Endothelial cell of umbilical vein (primary cell): ENCODE results near the gene CASP4.

ENCODE experiments used
- CTCF ChIP-seq, 2 donors: IDR thresholded peaks; 1 replicate in 1 of 2; 2 replicates in 1 of 2; pipeline ENCODE4 v1.5.1; 2011; ENCODE audit warnings: low read length in 2 of 2, mild to moderate bottlenecking in 2 of 2, moderate library complexity in 2 of 2, control low read depth in 1 of 2, inconsistent platforms in 1 of 2, low read depth in 1 of 2; ENCODE audit not compliant: insufficient read depth in 1 of 2; ENCODE audit errors: extremely low read depth in 1 of 2
- EZH2 ChIP-seq: IDR thresholded peaks from 2 replicates; pipeline ENCODE4 v1.6.1; 2012; ENCODE audit warnings: borderline replicate concordance, low read depth, mild to moderate bottlenecking, moderate library complexity, low read length, inconsistent platforms; ENCODE audit not compliant: severe bottlenecking
- JUN ChIP-seq: IDR thresholded peaks from 2 replicates; pipeline ENCODE4 v1.6.1; 2011; ENCODE audit warnings: borderline replicate concordance, low read depth; ENCODE audit not compliant: insufficient read length, insufficient read depth
- MAX ChIP-seq: IDR thresholded peaks from 2 replicates; pipeline ENCODE4 v1.6.1; 2011; ENCODE audit not compliant: insufficient read depth, insufficient read length
- MYC ChIP-seq: IDR thresholded peaks from one replicate; pipeline ENCODE4 v1.6.1; 2011; ENCODE audit warnings: mild to moderate bottlenecking, low read depth, low read length
- POLR2A ChIP-seq: IDR thresholded peaks from 2 replicates; pipeline ENCODE4 v1.6.1; 2012; ENCODE audit warnings: low read depth, mild to moderate bottlenecking, control low read depth, low read length
- POLR2AphosphoS5 ChIP-seq: IDR thresholded peaks from 2 replicates; pipeline ENCODE4 v1.6.1; 2012; ENCODE audit warnings: low read depth, mild to moderate bottlenecking, control low read depth, low read length, moderate library complexity; ENCODE audit not compliant: insufficient read depth

- TF ChIP-seq CTCF (IDR thresholded peaks at IDR 0.05; ENCODE audit: extremely low read depth in 1 of 2, insufficient read depth in 1 of 2, low read depth in 1 of 2, low read length in 2 of 2): no peak
- no peak for TF ChIP-seq POLR2A
- TF ChIP-seq EZH2: no peak
- TF ChIP-seq JUN: no peak
- no peak for TF ChIP-seq MYC
- no peak for TF ChIP-seq POLR2AphosphoS5
- TF ChIP-seq MAX: no peak
These were observed 742 bp upstream of the CASP4 start for GRCh38 chr11:104968856-104969776.
